Measurements from ENCODE around the gene TCP1. TPM values are rescaled to one million over a fixed set of nuclear protein-coding genes. Genes with fewer than 3 reads are reported as not detected.

Gene TCP1
- total and polyA plus RNA-seq, 2 experiments from 2014 or later: 222 to 346 TPM

DNA sequence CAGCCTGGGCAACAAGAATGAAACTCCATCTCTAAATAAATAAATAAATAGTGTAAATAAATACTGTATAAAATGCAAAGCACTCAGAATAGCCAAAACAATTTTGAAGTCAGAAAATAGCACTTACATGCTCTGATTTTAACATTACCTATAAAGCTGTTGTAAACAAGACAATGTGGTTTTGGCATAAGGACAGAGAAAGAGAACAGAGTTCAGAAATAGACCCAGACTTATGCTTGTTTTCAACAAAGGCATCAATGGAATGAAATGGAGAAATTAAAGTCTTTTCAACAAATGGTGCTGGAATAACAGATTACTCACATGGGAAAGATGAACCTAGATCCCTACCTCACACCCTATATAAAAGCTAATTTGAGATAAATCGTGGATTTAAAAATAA is 17.2 kb downstream of the TCP1 start (continued):
- TF ChIP-seq, protein P1, sequence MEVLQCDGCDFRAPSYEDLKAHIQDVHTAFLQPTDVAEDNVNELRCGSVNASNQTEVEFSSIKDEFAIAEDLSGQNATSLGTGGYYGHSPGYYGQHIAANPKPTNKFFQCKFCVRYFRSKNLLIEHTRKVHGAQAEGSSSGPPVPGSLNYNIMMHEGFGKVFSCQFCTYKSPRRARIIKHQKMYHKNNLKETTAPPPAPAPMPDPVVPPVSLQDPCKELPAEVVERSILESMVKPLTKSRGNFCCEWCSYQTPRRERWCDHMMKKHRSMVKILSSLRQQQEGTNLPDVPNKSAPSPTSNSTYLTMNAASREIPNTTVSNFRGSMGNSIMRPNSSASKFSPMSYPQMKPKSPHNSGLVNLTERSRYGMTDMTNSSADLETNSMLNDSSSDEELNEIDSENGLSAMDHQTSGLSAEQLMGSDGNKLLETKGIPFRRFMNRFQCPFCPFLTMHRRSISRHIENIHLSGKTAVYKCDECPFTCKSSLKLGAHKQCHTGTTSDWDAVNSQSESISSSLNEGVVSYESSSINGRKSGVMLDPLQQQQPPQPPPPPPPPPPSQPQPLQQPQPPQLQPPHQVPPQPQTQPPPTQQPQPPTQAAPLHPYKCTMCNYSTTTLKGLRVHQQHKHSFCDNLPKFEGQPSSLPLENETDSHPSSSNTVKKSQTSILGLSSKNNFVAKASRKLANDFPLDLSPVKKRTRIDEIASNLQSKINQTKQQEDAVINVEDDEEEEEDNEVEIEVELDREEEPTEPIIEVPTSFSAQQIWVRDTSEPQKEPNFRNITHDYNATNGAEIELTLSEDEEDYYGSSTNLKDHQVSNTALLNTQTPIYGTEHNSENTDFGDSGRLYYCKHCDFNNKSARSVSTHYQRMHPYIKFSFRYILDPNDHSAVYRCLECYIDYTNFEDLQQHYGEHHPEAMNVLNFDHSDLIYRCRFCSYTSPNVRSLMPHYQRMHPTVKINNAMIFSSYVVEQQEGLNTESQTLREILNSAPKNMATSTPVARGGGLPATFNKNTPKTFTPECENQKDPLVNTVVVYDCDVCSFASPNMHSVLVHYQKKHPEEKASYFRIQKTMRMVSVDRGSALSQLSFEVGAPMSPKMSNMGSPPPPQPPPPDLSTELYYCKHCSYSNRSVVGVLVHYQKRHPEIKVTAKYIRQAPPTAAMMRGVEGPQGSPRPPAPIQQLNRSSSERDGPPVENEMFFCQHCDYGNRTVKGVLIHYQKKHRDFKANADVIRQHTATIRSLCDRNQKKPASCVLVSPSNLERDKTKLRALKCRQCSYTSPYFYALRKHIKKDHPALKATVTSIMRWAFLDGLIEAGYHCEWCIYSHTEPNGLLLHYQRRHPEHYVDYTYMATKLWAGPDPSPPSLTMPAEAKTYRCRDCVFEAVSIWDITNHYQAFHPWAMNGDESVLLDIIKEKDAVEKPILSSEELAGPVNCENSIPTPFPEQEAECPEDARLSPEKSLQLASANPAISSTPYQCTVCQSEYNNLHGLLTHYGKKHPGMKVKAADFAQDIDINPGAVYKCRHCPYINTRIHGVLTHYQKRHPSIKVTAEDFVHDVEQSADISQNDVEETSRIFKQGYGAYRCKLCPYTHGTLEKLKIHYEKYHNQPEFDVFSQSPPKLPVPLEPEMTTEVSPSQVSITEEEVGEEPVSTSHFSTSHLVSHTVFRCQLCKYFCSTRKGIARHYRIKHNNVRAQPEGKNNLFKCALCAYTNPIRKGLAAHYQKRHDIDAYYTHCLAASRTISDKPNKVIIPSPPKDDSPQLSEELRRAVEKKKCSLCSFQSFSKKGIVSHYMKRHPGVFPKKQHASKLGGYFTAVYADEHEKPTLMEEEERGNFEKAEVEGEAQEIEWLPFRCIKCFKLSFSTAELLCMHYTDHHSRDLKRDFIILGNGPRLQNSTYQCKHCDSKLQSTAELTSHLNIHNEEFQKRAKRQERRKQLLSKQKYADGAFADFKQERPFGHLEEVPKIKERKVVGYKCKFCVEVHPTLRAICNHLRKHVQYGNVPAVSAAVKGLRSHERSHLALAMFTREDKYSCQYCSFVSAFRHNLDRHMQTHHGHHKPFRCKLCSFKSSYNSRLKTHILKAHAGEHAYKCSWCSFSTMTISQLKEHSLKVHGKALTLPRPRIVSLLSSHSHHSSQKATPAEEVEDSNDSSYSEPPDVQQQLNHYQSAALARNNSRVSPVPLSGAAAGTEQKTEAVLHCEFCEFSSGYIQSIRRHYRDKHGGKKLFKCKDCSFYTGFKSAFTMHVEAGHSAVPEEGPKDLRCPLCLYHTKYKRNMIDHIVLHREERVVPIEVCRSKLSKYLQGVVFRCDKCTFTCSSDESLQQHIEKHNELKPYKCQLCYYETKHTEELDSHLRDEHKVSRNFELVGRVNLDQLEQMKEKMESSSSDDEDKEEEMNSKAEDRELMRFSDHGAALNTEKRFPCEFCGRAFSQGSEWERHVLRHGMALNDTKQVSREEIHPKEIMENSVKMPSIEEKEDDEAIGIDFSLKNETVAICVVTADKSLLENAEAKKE (CRISPR knock-in tag; IDR thresholded peaks at IDR 0.05): no peak

DNA sequence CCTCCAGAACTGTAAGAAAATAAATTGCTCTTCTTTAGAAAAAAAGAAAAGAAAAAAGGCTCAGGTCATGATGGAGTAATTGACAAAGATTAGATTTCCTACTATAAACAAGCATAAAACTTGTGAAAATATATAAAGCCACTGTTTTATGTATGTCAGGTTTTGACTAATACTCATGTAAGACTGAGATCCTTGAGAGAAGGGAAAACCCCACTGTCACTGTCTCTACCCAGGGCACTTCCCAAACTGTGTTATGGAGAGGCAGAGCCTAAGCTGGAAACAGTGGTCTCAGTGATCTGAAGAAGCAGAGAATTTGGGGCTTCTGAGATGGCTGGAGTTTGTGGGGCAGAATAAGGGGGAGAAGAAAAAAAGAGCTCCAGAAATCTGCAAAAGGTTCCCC is 19.9 kb downstream of the TCP1 start:
- Histone ChIP-seq H3K36me3 (ENCODE audit: insufficient read depth) (peaks cover 87% of the 10 kb centered on the region), H2AFZ (no peak overlapping the region), H3K4me3 (no peak overlapping the region), H3K9me2 (ENCODE audit: insufficient read depth) (no peaks in the 10 kb centered on the region), H3K4me2 (no peak overlapping the region), H3K27ac (ENCODE audit: low read depth) (no peak overlapping the region), H3K79me2 (replicated peaks; ENCODE audit: insufficient read depth) (peaks cover 32% of the 10 kb centered on the region), H3F3A (replicated peaks; ENCODE audit: low read depth) (peaks cover 9% of the 10 kb centered on the region), H3K4me1 (ENCODE audit: insufficient read depth) (no peaks in the 10 kb centered on the region), H4K20me1 (replicated peaks; ENCODE audit: insufficient read depth) (peaks cover 26% of the 10 kb centered on the region), H3K27me3 (ENCODE audit: insufficient read depth) (no peaks in the 10 kb centered on the region)
- DNase-seq (ENCODE audit: low spot score) (no peak), ATAC-seq (no peak)
- H3K27me3 Mint-ChIP-seq (ENCODE audit: insufficient read depth, low read depth, poor library complexity): no peaks in the 10 kb centered on the region
- no peak overlapping the region for H3K4me3 Mint-ChIP-seq
- peaks cover 6% of the 10 kb centered on the region; the same call in 1 of the 3 replicates for H3K9me3 Mint-ChIP-seq
- H3K4me1 Mint-ChIP-seq: peaks cover 5% of the 10 kb centered on the region; the same call in 2 of the 3 replicates
- TF ChIP-seq, protein P2, sequence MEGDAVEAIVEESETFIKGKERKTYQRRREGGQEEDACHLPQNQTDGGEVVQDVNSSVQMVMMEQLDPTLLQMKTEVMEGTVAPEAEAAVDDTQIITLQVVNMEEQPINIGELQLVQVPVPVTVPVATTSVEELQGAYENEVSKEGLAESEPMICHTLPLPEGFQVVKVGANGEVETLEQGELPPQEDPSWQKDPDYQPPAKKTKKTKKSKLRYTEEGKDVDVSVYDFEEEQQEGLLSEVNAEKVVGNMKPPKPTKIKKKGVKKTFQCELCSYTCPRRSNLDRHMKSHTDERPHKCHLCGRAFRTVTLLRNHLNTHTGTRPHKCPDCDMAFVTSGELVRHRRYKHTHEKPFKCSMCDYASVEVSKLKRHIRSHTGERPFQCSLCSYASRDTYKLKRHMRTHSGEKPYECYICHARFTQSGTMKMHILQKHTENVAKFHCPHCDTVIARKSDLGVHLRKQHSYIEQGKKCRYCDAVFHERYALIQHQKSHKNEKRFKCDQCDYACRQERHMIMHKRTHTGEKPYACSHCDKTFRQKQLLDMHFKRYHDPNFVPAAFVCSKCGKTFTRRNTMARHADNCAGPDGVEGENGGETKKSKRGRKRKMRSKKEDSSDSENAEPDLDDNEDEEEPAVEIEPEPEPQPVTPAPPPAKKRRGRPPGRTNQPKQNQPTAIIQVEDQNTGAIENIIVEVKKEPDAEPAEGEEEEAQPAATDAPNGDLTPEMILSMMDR (conservative IDR thresholded peaks at IDR 0.05; ENCODE audit: low read depth in 2 of 2): no peak
- TF ChIP-seq EZH2 (IDR thresholded peaks at IDR 0.05; ENCODE audit: low read depth, unreplicated experiment): no peak
- no peak for TF ChIP-seq CREB1 (CRISPR knock-in tag; IDR thresholded peaks at IDR 0.05; ENCODE audit: low read depth)
- no peak for TF ChIP-seq EZH2phosphoT487 (IDR thresholded peaks at IDR 0.05; ENCODE audit: unreplicated experiment)
- no peak for TF ChIP-seq ZNF114 (CRISPR knock-in tag; IDR thresholded peaks at IDR 0.05)
- H3K27ac Mint-ChIP-seq: no peak overlapping the region
- peaks cover 95% of the 10 kb centered on the region for H3K36me3 Mint-ChIP-seq (ENCODE audit: low read depth)

Data from GM23338 (cell line).